Osteoblast (primary cell): ENCODE data around the gene MYBPH. TPM values are rescaled to one million over a fixed set of nuclear protein-coding genes. Genes with fewer than 3 reads are reported as not detected.

Experiments used
- DNase-seq: peaks from one replicate; pipeline ENCODE4 v3.0.0; 2011; ENCODE audit warnings: low spot score, mixed read lengths; ENCODE audit not compliant: insufficient read length; ENCODE audit errors: missing footprints
- H2AFZ ChIP-seq: 2 replicates; pipeline ENCODE4 v1.6.0; 2011; ENCODE audit warnings: mild to moderate bottlenecking, low read length
- H3K27ac ChIP-seq: 2 replicates; pipeline ENCODE4 v1.5.1; 2011; ENCODE audit warnings: mild to moderate bottlenecking, low read depth, low read length, moderate library complexity
- H3K27me3 ChIP-seq: 2 replicates; pipeline ENCODE4 v1.6.0; 2012; ENCODE audit warnings: mild to moderate bottlenecking, control low read depth, inconsistent platforms, low read length, moderate library complexity; ENCODE audit not compliant: insufficient read depth
- H3K36me3 ChIP-seq: 2 replicates; pipeline ENCODE4 v1.5.1; 2011; ENCODE audit warnings: mild to moderate bottlenecking, low read length, control low read depth, moderate library complexity; ENCODE audit not compliant: insufficient read depth
- H3K4me1 ChIP-seq: 2 replicates; pipeline ENCODE4 v1.5.1; 2011; ENCODE audit warnings: mild to moderate bottlenecking, low read length, control low read depth, moderate library complexity; ENCODE audit not compliant: insufficient read depth
- H3K4me2 ChIP-seq: 2 replicates; pipeline ENCODE4 v1.6.0; 2011; ENCODE audit warnings: mild to moderate bottlenecking, low read length; ENCODE audit not compliant: insufficient read depth
- H3K4me3 ChIP-seq: fragments of 200-600 bp; sonication (generic); 3 replicates; pipeline ENCODE4 v1.5.1; 2012; ENCODE audit warnings: mild to moderate bottlenecking, low read length, inconsistent platforms; ENCODE audit not compliant: insufficient read depth
- H3K79me2 ChIP-seq: 2 replicates; pipeline ENCODE4 v1.6.0; 2012; ENCODE audit warnings: mild to moderate bottlenecking, low read length, control low read depth, inconsistent platforms; ENCODE audit not compliant: insufficient read depth
- H3K9me3 ChIP-seq: 2 replicates; pipeline ENCODE4 v1.5.1; 2011; ENCODE audit warnings: low read depth, low read length, control low read depth
- H4K20me1 ChIP-seq: 2 replicates; pipeline ENCODE4 v1.6.0; 2012; ENCODE audit warnings: mild to moderate bottlenecking, low read length, control low read depth; ENCODE audit not compliant: insufficient read depth
- total RNA-seq: library from RNA; depleted of rRNA; stranded (reverse); fragments of >200 nt; gene quantifications from 2 replicates; pipeline ENCODE4 v1.2.3, GENCODE V29; 2012
- TF ChIP-seq, protein P1 (sequence below): IDR thresholded peaks from 2 replicates; pipeline ENCODE4 v1.5.1; 2011; ENCODE audit warnings: mild to moderate bottlenecking, low read depth, low read length, moderate library complexity; ENCODE audit errors: extremely low read depth

MYBPH gene
- under 0.01 and 0.29 TPM in 2 replicates for total RNA-seq

GRCh38 chr1:203175237-203175826 lies at the start of gene MYBPH:
Gene MYBPH, minus strand, starts transcription at chr1:203175826. Its CDS starts 71 bp downstream, at chr1:203175755.
- Histone ChIP-seq H3K4me2 (peak within 1 kb of the TSS; percentile 14), H3K9me3 (no peaks in the 10 kb centered on the region)

GRCh38 chr1:203225071-203225470 lies 49.4 kb upstream of the MYBPH start:
- H3K79me2 ChIP-seq, result no peaks in the 10 kb centered on the region
- no peak overlapping the region for H3K27ac ChIP-seq
- H3K4me3 ChIP-seq, result no peak overlapping the region
- peaks cover 60% of the 10 kb centered on the region for H3K27me3 ChIP-seq
- TF ChIP-seq, protein P1, sequence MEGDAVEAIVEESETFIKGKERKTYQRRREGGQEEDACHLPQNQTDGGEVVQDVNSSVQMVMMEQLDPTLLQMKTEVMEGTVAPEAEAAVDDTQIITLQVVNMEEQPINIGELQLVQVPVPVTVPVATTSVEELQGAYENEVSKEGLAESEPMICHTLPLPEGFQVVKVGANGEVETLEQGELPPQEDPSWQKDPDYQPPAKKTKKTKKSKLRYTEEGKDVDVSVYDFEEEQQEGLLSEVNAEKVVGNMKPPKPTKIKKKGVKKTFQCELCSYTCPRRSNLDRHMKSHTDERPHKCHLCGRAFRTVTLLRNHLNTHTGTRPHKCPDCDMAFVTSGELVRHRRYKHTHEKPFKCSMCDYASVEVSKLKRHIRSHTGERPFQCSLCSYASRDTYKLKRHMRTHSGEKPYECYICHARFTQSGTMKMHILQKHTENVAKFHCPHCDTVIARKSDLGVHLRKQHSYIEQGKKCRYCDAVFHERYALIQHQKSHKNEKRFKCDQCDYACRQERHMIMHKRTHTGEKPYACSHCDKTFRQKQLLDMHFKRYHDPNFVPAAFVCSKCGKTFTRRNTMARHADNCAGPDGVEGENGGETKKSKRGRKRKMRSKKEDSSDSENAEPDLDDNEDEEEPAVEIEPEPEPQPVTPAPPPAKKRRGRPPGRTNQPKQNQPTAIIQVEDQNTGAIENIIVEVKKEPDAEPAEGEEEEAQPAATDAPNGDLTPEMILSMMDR, result no peak
- no peaks in the 10 kb centered on the region for H3K36me3 ChIP-seq
- H3K4me1 ChIP-seq, result no peaks in the 10 kb centered on the region
- DNase-seq, result no peak
- no peak overlapping the region for H2AFZ ChIP-seq
- H4K20me1 ChIP-seq, result no peaks in the 10 kb centered on the region
- H3K9me3 ChIP-seq, result no peaks in the 10 kb centered on the region
- no peak overlapping the region for H3K4me2 ChIP-seq

More at GRCh38 chr1:203175237-203175826, at the start of gene MYBPH:
- Histone ChIP-seq H3K4me1 (peaks cover 36% of the 10 kb centered on the region), H3K36me3 (no peaks in the 10 kb centered on the region), H3K27me3 (no peaks in the 10 kb centered on the region), H4K20me1 (no peaks in the 10 kb centered on the region), H2AFZ (no peak within 1 kb of the TSS), H3K27ac (peak within 1 kb of the TSS; percentile 82), H3K4me3 (no peak within 1 kb of the TSS), H3K79me2 (no peaks in the 10 kb centered on the region)
- TF ChIP-seq, protein P1, result no peak
- peak; percentile 76 for DNase-seq

- peaks cover 66% of the 10 kb centered on the region for H3K27me3 ChIP-seq
- H3K4me2 ChIP-seq, result no peak overlapping the region
- H3K36me3 ChIP-seq, result no peaks in the 10 kb centered on the region
- TF ChIP-seq, protein P1, result no peak
- H3K79me2 ChIP-seq, result no peaks in the 10 kb centered on the region
- no peak overlapping the region for H2AFZ ChIP-seq
- no peak overlapping the region for H3K27ac ChIP-seq
- H3K4me3 ChIP-seq, result no peak overlapping the region
- H3K4me1 ChIP-seq, result no peaks in the 10 kb centered on the region
- H3K9me3 ChIP-seq, result no peaks in the 10 kb centered on the region
- H4K20me1 ChIP-seq, result no peaks in the 10 kb centered on the region
- DNase-seq, result no peak
Measured at GRCh38 chr1:203223012-203223775, 47.6 kb upstream of the MYBPH start.

- no peak for DNase-seq
- TF ChIP-seq, protein P1, result no peak
- no peak overlapping the region for H3K4me3 ChIP-seq
- H3K4me2 ChIP-seq, result no peak overlapping the region
- no peaks in the 10 kb centered on the region for H3K79me2 ChIP-seq
- no peaks in the 10 kb centered on the region for H4K20me1 ChIP-seq
- peaks cover 6% of the 10 kb centered on the region for H3K4me1 ChIP-seq
- H2AFZ ChIP-seq, result no peak overlapping the region
- H3K9me3 ChIP-seq, result no peaks in the 10 kb centered on the region
- H3K36me3 ChIP-seq, result no peaks in the 10 kb centered on the region
- H3K27me3 ChIP-seq, result peaks cover 55% of the 10 kb centered on the region
- no peak overlapping the region for H3K27ac ChIP-seq
Measured at GRCh38 chr1:203219934-203220333, 44.3 kb upstream of the MYBPH start.
